HEK293 (cell line): ENCODE results near the gene ADAMTS9.

Experiments used
- BCL11B ChIP-seq: fragments of 450-650 bp; formaldehyde crosslinking; IDR thresholded peaks from 2 replicates; pipeline ENCODE4 v1.5.1; 2016; ENCODE audit warnings: low read depth, missing biosample characterization, missing genetic modification characterization
- CTCF ChIP-seq: fragments of 450-650 bp; formaldehyde crosslinking; IDR thresholded peaks from 2 replicates; pipeline ENCODE4 v1.5.1; 2016; ENCODE audit warnings: missing biosample characterization, missing genetic modification characterization
- KLF10 ChIP-seq: fragments of 450-650 bp; IDR thresholded peaks from 2 replicates; pipeline ENCODE4 v1.5.1; 2018; ENCODE audit warnings: missing biosample characterization, mild to moderate bottlenecking, missing genetic modification characterization
- PBX3 ChIP-seq: sonication (generic); formaldehyde crosslinking; IDR thresholded peaks from 2 replicates; pipeline ENCODE4 v1.8.1; 2022; ENCODE audit warnings: mild to moderate bottlenecking, moderate library complexity, missing genetic modification reagents
- REPIN1 ChIP-seq: fragments of 450-650 bp; formaldehyde crosslinking; IDR thresholded peaks from 2 replicates; pipeline ENCODE4 v1.5.1; 2017; ENCODE audit warnings: missing biosample characterization, missing genetic modification characterization, low read depth
- REST ChIP-seq: fragments of 450-650 bp; formaldehyde crosslinking; IDR thresholded peaks from 2 replicates; pipeline ENCODE4 v1.5.1; 2016; ENCODE audit warnings: missing biosample characterization, missing genetic modification characterization
- SALL2 ChIP-seq: fragments of 450-650 bp; formaldehyde crosslinking; IDR thresholded peaks from 2 replicates; pipeline ENCODE4 v1.5.0; 2017; ENCODE audit warnings: missing biosample characterization, mild to moderate bottlenecking, missing genetic modification characterization, borderline replicate concordance
- SP2 ChIP-seq: fragments of 450-650 bp; formaldehyde crosslinking; IDR thresholded peaks from 2 replicates; pipeline ENCODE4 v1.5.1; 2016; ENCODE audit warnings: missing biosample characterization, missing genetic modification characterization
- SP3 ChIP-seq: fragments of 450-650 bp; formaldehyde crosslinking; IDR thresholded peaks from 2 replicates; pipeline ENCODE4 v1.5.1; 2016; ENCODE audit warnings: missing biosample characterization, missing genetic modification characterization
- WT1 ChIP-seq: fragments of 450-650 bp; formaldehyde crosslinking; IDR thresholded peaks from 2 replicates; pipeline ENCODE4 v1.5.1; 2016; ENCODE audit warnings: missing biosample characterization, missing genetic modification characterization
- ZBTB11 ChIP-seq: fragments of 450-650 bp; formaldehyde crosslinking; conservative IDR thresholded peaks from 2 replicates; pipeline ENCODE4 v1.5.1; 2016; ENCODE audit warnings: low read depth, missing biosample characterization, missing genetic modification characterization
- ZBTB17 ChIP-seq: fragments of 450-650 bp; formaldehyde crosslinking; IDR thresholded peaks from 2 replicates; pipeline ENCODE4 v1.5.1; 2016; ENCODE audit warnings: missing biosample characterization, missing genetic modification characterization
- ZBTB26 ChIP-seq: fragments of 450-650 bp; formaldehyde crosslinking; optimal IDR thresholded peaks from 2 replicates; pipeline ENCODE3; 2016; ENCODE audit warnings: missing biosample characterization, mild to moderate bottlenecking, missing genetic modification characterization
- ZFHX2 ChIP-seq: fragments of 450-650 bp; formaldehyde crosslinking; conservative IDR thresholded peaks from 2 replicates; pipeline ENCODE4 v1.5.1; 2016; ENCODE audit warnings: missing biosample characterization, missing genetic modification characterization
- ZNF133 ChIP-seq: fragments of 450-650 bp; formaldehyde crosslinking; IDR thresholded peaks from 2 replicates; pipeline ENCODE4 v1.5.1; 2016; ENCODE audit warnings: missing biosample characterization, missing genetic modification characterization
- ZNF157 ChIP-seq: fragments of 450-650 bp; formaldehyde crosslinking; IDR thresholded peaks from 2 replicates; pipeline ENCODE4 v1.5.1; 2016; ENCODE audit warnings: missing biosample characterization, missing genetic modification characterization
- ZNF223 ChIP-seq: fragments of 450-650 bp; formaldehyde crosslinking; IDR thresholded peaks from 2 replicates; pipeline ENCODE4 v1.5.1; 2016; ENCODE audit warnings: missing biosample characterization, missing genetic modification characterization
- ZNF335 ChIP-seq: fragments of 450-650 bp; formaldehyde crosslinking; conservative IDR thresholded peaks from 2 replicates; pipeline ENCODE4 v1.5.1; 2016; ENCODE audit warnings: missing biosample characterization, missing genetic modification characterization
- ZNF404 ChIP-seq: fragments of 450-650 bp; formaldehyde crosslinking; IDR thresholded peaks from 2 replicates; pipeline ENCODE4 v1.5.1; 2017; ENCODE audit warnings: missing biosample characterization, missing genetic modification characterization
- ZNF558 ChIP-seq: fragments of 450-650 bp; formaldehyde crosslinking; IDR thresholded peaks from 2 replicates; pipeline ENCODE4 v1.5.1; 2016; ENCODE audit warnings: missing biosample characterization, missing genetic modification characterization
- ZNF560 ChIP-seq: fragments of 450-650 bp; formaldehyde crosslinking; IDR thresholded peaks from 2 replicates; pipeline ENCODE4 v1.5.1; 2017; ENCODE audit warnings: missing biosample characterization, missing genetic modification characterization, borderline replicate concordance
- ZNF596 ChIP-seq: fragments of 450-650 bp; IDR thresholded peaks from 2 replicates; pipeline ENCODE4 v1.5.0; 2018; ENCODE audit warnings: missing biosample characterization, mild to moderate bottlenecking, missing genetic modification characterization, moderate library complexity
- ZNF624 ChIP-seq: fragments of 450-650 bp; formaldehyde crosslinking; IDR thresholded peaks from 2 replicates; pipeline ENCODE4 v1.5.1; 2017; ENCODE audit warnings: missing biosample characterization, missing genetic modification characterization
- ZNF645 ChIP-seq: fragments of 450-650 bp; formaldehyde crosslinking; IDR thresholded peaks from 2 replicates; pipeline ENCODE4; 2016; ENCODE audit warnings: missing biosample characterization, missing genetic modification characterization
- ZNF654 ChIP-seq: fragments of 450-650 bp; formaldehyde crosslinking; IDR thresholded peaks from 2 replicates; pipeline ENCODE4 v1.5.1; 2016; ENCODE audit warnings: low read depth, missing biosample characterization, missing genetic modification characterization
- ZNF843 ChIP-seq: fragments of 450-650 bp; formaldehyde crosslinking; IDR thresholded peaks from 2 replicates; pipeline ENCODE4 v1.5.1; 2016; ENCODE audit warnings: missing biosample characterization, missing genetic modification characterization
- ZSCAN23 ChIP-seq: fragments of 450-650 bp; formaldehyde crosslinking; IDR thresholded peaks from 2 replicates; pipeline ENCODE4 v1.5.1; 2016; ENCODE audit warnings: missing biosample characterization, missing genetic modification characterization
- ZSCAN4 ChIP-seq: fragments of 450-650 bp; formaldehyde crosslinking; IDR thresholded peaks from 2 replicates; pipeline ENCODE4 v1.5.1; 2017; ENCODE audit warnings: missing biosample characterization, missing genetic modification characterization

The ADAMTS9 gene

GRCh38 chr3:64686446-64686908, 1.3 kb downstream of the ADAMTS9 start (continued):
- no peak for TF ChIP-seq CTCF (tag by site-specific recombination)
- no peak for TF ChIP-seq SALL2
- peak; percentile 58 for TF ChIP-seq ZBTB26
- no peak for TF ChIP-seq ZNF624 (tag by site-specific recombination)
- TF ChIP-seq ZBTB11 (tag by site-specific recombination): no peak
- TF ChIP-seq ZNF133 (tag by site-specific recombination): no peak
- no peak for TF ChIP-seq PBX3 (CRISPR knock-in tag)
- no peak for TF ChIP-seq ZSCAN23 (tag by site-specific recombination)
- no peak for TF ChIP-seq ZNF596 (tag by site-specific recombination)
- TF ChIP-seq ZFHX2 (tag by site-specific recombination): peak; percentile 73
- TF ChIP-seq ZNF654: no peak
- TF ChIP-seq KLF10: no peak
- no peak for TF ChIP-seq ZBTB17 (tag by site-specific recombination)
- TF ChIP-seq REPIN1 (tag by site-specific recombination): no peak
- no peak for TF ChIP-seq WT1 (tag by site-specific recombination)
- no peak for TF ChIP-seq ZNF558 (tag by site-specific recombination)
- peak; percentile 50; the same call in 1 of the 2 replicates for TF ChIP-seq ZNF335 (tag by site-specific recombination)
- no peak for TF ChIP-seq ZNF223 (tag by site-specific recombination)
- TF ChIP-seq SP2 (tag by site-specific recombination): peak; percentile 20
- TF ChIP-seq ZNF843 (tag by site-specific recombination): no peak
- TF ChIP-seq REST (tag by site-specific recombination): no peak
- 0 out of 2 replicates have a peak, but pooled peaks have one; percentile 40 for TF ChIP-seq BCL11B (tag by site-specific recombination)
- no peak for TF ChIP-seq ZSCAN4
- no peak for TF ChIP-seq ZNF157 (tag by site-specific recombination)
- TF ChIP-seq SP3 (tag by site-specific recombination): no peak
- TF ChIP-seq ZNF645: no peak
- TF ChIP-seq ZNF404: no peak
- no peak for TF ChIP-seq ZNF560 (tag by site-specific recombination)
